GM13977 (cell line): Measurements from ENCODE around the gene LRRC40.
"Not testable (repeated sequence)": the region's sequence is repeated elsewhere in the genome, so short reads cannot be mapped to it uniquely, and the experiment has no call there.

Experiments used
- DNase-seq: peaks from one replicate; pipeline ENCODE4 v3.0.0; 2012; ENCODE audit warnings: low spot score
- in situ Hi-C: fragments of 300-500 bp; cut with MboI; formaldehyde crosslinking; loops from one replicate; pipeline ENCODE4 v1.12.0; 2022; ENCODE audit warnings: low sequenced_read_pairs, low pct_unique_long_range_greater_than_20kb, mixed read lengths, inconsistent platforms; ENCODE audit not compliant: unreplicated experiment
- TF ChIP-seq, protein P1 (sequence below): IDR thresholded peaks from 2 replicates; pipeline ENCODE4 v1.5.1; 2012; ENCODE audit warnings: mild to moderate bottlenecking, control low read depth; ENCODE audit not compliant: insufficient read depth; ENCODE audit errors: extremely low read depth, missing control alignments

The LRRC40 gene

DNA sequence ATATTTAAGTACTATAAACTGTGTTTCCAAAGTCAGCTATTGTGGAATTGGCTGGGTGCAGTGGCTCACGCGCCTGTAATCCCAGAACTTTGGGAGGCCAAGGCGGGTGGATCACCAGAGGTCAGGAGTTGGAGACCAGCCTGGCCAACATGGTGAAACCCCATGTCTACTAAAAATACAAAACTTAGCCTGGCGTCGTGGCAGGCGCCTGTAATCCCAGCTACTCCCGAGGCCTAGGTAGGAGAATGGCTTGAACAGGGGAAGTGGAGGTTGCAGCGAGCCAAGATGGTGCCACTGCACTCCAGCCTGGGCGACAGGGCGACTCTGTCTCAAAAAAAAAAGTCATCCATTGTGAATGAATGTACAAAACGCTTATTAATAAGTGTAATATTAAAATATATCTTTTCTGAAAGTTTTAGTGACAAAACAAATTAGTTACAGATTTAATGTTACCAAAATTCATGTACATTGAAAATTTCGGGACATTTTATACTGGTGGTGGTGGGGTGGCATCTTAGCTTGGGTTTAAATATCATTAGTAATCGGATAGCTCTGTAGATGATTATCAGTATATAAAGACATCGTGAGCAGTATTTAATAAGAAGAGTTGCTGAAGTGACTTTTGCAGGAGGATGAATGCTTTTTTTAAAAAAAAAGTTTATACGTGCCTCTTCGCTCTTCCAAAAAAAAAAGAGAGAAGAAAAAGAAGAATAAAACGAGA is 15.3 kb upstream of the LRRC40 start:
- no peak for DNase-seq
- TF ChIP-seq, protein P1, sequence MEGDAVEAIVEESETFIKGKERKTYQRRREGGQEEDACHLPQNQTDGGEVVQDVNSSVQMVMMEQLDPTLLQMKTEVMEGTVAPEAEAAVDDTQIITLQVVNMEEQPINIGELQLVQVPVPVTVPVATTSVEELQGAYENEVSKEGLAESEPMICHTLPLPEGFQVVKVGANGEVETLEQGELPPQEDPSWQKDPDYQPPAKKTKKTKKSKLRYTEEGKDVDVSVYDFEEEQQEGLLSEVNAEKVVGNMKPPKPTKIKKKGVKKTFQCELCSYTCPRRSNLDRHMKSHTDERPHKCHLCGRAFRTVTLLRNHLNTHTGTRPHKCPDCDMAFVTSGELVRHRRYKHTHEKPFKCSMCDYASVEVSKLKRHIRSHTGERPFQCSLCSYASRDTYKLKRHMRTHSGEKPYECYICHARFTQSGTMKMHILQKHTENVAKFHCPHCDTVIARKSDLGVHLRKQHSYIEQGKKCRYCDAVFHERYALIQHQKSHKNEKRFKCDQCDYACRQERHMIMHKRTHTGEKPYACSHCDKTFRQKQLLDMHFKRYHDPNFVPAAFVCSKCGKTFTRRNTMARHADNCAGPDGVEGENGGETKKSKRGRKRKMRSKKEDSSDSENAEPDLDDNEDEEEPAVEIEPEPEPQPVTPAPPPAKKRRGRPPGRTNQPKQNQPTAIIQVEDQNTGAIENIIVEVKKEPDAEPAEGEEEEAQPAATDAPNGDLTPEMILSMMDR = no peak
- in situ Hi-C loops = no loop called here

DNA sequence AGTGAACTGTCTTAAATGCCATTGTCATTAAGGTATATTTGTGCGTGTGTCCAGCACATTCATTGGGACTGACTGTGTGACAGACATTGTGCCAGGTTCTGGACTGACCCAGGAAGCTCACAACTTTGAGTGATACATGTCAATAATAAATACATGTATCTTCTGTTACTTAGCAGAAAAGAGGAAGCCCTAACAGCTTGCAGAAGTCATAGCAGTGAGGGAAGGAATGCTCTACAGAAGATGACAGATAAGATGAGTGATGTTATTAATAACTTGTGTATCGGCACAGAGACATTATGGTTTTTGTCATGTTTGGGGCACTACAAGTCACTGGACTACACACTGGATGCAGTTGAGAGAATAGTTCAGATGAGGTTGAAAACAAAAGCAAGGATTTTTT is 14.6 kb upstream of the LRRC40 start:
- TF ChIP-seq, protein P1 = no peak
- peak; percentile 13 for DNase-seq
- in situ Hi-C loops = no loop called here

DNA sequence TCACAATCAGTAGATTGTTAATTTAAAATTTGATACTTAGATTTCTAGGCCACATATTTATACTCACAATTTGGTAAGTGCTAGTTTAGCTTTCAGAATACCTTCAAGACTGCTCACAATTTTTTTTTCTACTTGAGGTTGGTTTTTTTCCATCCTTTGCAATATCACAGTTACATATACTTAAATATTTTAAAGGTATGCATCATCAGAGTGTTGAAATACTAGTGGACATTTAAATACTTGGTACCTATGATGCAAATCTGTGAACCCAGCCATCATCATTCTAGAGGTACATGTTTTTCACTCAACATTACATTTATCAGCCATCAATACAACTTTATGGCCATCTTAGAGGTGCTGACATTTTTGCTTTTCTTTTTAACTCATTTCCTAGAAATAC is 6.2 kb upstream of the LRRC40 start:
- TF ChIP-seq, protein P1 = no peak

DNA sequence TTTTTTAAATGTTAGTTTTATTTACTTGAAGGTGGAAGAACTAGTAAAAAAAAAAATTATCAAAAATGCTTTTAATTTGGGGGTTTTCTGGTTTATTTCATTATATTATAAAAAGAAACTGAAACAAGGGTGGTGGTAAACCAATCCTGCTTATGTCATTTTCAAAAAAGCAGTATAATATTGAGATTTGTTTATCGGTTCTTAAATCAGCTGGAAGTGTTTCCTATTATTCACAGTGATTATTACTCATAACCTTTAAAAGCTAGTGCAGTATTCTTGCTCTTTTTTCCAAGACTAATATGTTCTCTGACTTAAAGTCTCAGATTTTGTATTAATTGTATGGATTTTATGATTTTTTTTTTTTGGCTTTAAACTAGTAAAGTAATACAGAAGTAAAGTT is 5.4 kb upstream of the LRRC40 start:
- in situ Hi-C loops = no loop called here
- no peak for DNase-seq

More for the DNA sequence above, 6.2 kb upstream of the LRRC40 start:
- in situ Hi-C loops = no loop called here
- DNase-seq = no peak

DNA sequence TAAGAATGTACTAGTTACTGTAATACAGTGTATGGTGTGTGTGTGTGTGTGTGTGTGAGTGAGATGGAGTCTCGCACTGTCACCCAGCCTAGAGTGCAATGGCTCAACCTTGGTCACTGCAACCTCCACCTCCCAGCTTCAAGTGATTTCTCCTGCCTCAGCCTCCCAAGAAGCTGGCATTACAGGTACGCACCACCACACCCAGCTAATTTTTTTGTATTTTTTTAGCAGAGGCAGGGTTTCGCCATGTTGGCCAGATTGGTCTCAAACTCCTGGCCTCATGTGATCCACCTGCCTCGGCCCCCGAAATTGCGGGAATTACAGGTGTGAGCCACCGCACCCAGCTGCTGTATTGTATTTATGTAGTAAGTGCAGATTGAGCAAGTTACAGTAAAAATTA is 2.9 kb upstream of the LRRC40 start:
- DNase-seq = no peak
- in situ Hi-C loops = no loop called here
- TF ChIP-seq, protein P1 = no peak

More for the DNA sequence above, 5.4 kb upstream of the LRRC40 start:
- TF ChIP-seq, protein P1 = no peak

DNA sequence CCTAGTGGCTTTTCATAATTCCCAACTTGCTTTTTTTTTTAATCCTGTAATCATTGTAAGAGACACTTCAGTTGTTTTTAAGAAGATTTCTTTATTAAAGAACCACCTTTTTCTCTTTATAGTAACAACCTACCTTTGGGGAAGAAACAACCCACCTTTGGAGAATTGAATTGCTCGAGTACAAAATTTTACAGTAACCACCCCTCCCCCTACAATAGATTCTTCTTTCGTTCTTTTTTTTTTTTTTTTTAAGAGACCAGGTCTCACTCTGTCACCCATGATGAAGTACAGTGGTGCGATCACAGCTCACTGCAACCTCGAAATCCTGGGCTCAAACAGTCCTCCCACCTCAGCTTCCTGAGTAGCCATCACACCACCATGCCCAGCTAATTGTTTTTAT is 2.1 kb upstream of the LRRC40 start:
- TF ChIP-seq, protein P1 = no peak
- DNase-seq = no peak
- in situ Hi-C loops = no loop called here

DNA sequence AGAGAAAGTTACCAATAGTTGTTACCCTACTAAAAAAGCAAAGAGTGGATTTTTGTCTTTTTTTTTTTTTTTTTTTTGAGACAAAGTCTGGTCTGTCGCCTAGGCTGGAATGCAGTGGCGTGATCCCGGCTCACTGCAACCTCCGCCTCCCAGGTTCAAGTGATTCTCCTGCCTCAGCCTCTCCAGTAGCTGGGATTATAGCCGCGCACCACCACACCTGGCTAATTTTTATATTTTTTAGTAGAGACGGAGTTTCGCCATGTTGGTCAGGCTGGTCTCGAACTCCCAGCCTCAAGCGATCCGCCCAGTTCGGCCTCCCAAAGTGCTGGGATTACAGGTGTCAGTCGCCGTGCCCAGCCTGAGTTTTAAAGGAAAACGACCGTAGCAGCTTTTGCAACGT is 1.5 kb upstream of the LRRC40 start:
- in situ Hi-C loops, DNase-seq: not testable (repeated sequence)
